ENCODE results near the gene CENPL.

DNA sequence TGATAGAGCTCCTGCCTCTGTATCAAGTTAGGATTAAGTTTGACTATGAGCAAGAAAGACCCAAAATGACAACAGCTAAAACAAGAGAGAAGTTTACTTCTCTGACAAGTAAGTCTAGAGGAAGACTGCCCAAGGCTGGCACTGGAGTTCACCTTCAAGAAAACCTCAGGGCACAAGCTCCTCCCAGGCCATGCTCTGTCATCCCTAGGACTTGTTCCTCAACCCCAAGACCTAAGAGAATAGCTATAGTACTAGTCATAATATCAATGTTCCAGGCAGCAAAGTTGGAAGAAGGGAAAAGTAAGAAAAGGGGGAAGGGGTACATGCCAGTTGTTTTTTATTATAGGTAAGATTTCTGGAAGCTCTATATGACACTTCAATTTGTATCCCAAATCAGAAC lies 26.6 kb downstream of the CENPL start:
- TF ChIP-seq, protein P1, sequence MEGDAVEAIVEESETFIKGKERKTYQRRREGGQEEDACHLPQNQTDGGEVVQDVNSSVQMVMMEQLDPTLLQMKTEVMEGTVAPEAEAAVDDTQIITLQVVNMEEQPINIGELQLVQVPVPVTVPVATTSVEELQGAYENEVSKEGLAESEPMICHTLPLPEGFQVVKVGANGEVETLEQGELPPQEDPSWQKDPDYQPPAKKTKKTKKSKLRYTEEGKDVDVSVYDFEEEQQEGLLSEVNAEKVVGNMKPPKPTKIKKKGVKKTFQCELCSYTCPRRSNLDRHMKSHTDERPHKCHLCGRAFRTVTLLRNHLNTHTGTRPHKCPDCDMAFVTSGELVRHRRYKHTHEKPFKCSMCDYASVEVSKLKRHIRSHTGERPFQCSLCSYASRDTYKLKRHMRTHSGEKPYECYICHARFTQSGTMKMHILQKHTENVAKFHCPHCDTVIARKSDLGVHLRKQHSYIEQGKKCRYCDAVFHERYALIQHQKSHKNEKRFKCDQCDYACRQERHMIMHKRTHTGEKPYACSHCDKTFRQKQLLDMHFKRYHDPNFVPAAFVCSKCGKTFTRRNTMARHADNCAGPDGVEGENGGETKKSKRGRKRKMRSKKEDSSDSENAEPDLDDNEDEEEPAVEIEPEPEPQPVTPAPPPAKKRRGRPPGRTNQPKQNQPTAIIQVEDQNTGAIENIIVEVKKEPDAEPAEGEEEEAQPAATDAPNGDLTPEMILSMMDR (conservative IDR thresholded peaks at IDR 0.05) = no peak
- TF ChIP-seq ZFX (IDR thresholded peaks at IDR 0.05) = no peak

Measured in C4-2B (cell line).